Measurements from ENCODE around the gene PRIM1. TPM values are rescaled to one million over a fixed set of nuclear protein-coding genes. Genes with fewer than 3 reads are reported as not detected.

The PRIM1 gene
- total and polyA plus RNA-seq, 2 of the 4 experiments (the other 2 are of a cell fraction): 8.6 to 12.0 TPM

GRCh38 chr12:56761812-56762211 is 9.7 kb upstream of the PRIM1 start:
- no peak overlapping the region for H2AK9ac ChIP-seq (replicated peaks; ENCODE audit: low read depth, low read length, poor library complexity)
- no peak overlapping the region for H4K91ac ChIP-seq (ENCODE audit: insufficient read depth, low read depth, low read length)
- intact Hi-C loops (cut with micrococcal nuclease): no loop called here
- no peak overlapping the region for H3K56ac ChIP-seq (ENCODE audit: extremely low read depth, insufficient read depth, low read length)
- no TSS peak for BruUV-seq (replicated peaks)
- H3K36me3 ChIP-seq (ENCODE audit: control insufficient read depth, insufficient read depth, low read length): no peaks in the 10 kb centered on the region
- no peaks in the 10 kb centered on the region; the same call in 1 of the 2 replicates for H3K4me1 ChIP-seq (ENCODE audit: control insufficient read depth, insufficient read depth, low read length)
- no peak overlapping the region for H3K4me2 ChIP-seq (ENCODE audit: low read depth, low read length)
- TF ChIP-seq MAFK (IDR thresholded peaks at IDR 0.05; ENCODE audit: low read depth, low read length): no peak
- TF ChIP-seq RAD21 (IDR thresholded peaks at IDR 0.05; ENCODE audit: low read length): no peak
- no peak for TF ChIP-seq MXI1 (IDR thresholded peaks at IDR 0.05; ENCODE audit: borderline replicate concordance, low read depth, low read length)
- TF ChIP-seq FOS (IDR thresholded peaks at IDR 0.05; ENCODE audit: low read depth, low read length): no peak
- TF ChIP-seq BHLHE40 (IDR thresholded peaks at IDR 0.05; ENCODE audit: low read depth, low read length): no peak
- TF ChIP-seq RCOR1 (IDR thresholded peaks at IDR 0.05; ENCODE audit: insufficient replicate concordance, low read length): no peak
- no peak for TF ChIP-seq SMC3 (IDR thresholded peaks at IDR 0.05; ENCODE audit: low read depth, low read length)
- no peak for TF ChIP-seq RFX5 (IDR thresholded peaks at IDR 0.05; ENCODE audit: low read depth, low read length)
- TF ChIP-seq CHD1 (IDR thresholded peaks at IDR 0.05; ENCODE audit: low read depth, low read length): no peak
- no peak for TF ChIP-seq POLR2A (IDR thresholded peaks at IDR 0.05; ENCODE audit: low read depth, low read length)
- TF ChIP-seq ELK1 (IDR thresholded peaks at IDR 0.05; ENCODE audit: borderline replicate concordance, low read depth, low read length): no peak
- TF ChIP-seq USF2 (IDR thresholded peaks at IDR 0.05; ENCODE audit: low read depth, low read length): no peak
- no peak for TF ChIP-seq CTCF (conservative IDR thresholded peaks at IDR 0.05; ENCODE audit: low read depth, low read length)
- no peak for TF ChIP-seq NFE2L2 (IDR thresholded peaks at IDR 0.05; ENCODE audit: low read depth, low read length)
- TF ChIP-seq MAZ (IDR thresholded peaks at IDR 0.05; ENCODE audit: borderline replicate concordance, low read depth, low read length): no peak
- TF ChIP-seq CEBPB (IDR thresholded peaks at IDR 0.05; ENCODE audit: low read depth, low read length): no peak
- H3K9me3 ChIP-seq (ENCODE audit: control insufficient read depth, insufficient read depth, low read length): peaks cover 7% of the 10 kb centered on the region; the same call in 1 of the 2 replicates
- dilution Hi-C loops (cut with HindIII; ENCODE audit: low sequenced_read_pairs, unreplicated experiment): no loop called here
- H3K9ac ChIP-seq (ENCODE audit: low read depth, low read length): no peak overlapping the region
- POLR2A ChIA-PET (ENCODE audit: unreplicated experiment): no interaction called here
- H2BK120ac ChIP-seq (ENCODE audit: low read depth, low read length): no peak overlapping the region
- no peak overlapping the region for H2AFZ ChIP-seq (replicated peaks; ENCODE audit: low read length, poor library complexity)
- CTCF ChIA-PET: no interaction called here
- H4K20me1 ChIP-seq (ENCODE audit: insufficient read depth, low read length): no peaks in the 10 kb centered on the region
- no peak overlapping the region for H3K4ac ChIP-seq (ENCODE audit: low read depth, low read length)
- H3K18ac ChIP-seq (ENCODE audit: low read depth, low read length): no peak overlapping the region
- no peak overlapping the region for H3K27ac ChIP-seq (ENCODE audit: insufficient read depth, low read length)
- WGBS, 2 experiments (ENCODE audit: extremely low coverage in 2 of 2, insufficient read length in 1 of 2): no CpG with 5 or more reads among the region's 2 CpGs
- H3K27me3 ChIP-seq (ENCODE audit: control insufficient read depth, insufficient read depth, low read length): no peaks in the 10 kb centered on the region
- no peak overlapping the region for H2BK20ac ChIP-seq (ENCODE audit: low read depth, low read length)
- H3K79me1 ChIP-seq (ENCODE audit: low read depth in 1 of 2, low read length in 2 of 2): peaks cover 0 to 3% of the 10 kb centered on the region in 2 experiments; a peak in 1 of 4 replicates
- H2BK15ac ChIP-seq (ENCODE audit: low read depth, low read length): no peak overlapping the region
- H3K9me1 ChIP-seq (ENCODE audit: insufficient read depth, low read length): no peaks in the 10 kb centered on the region
- no peak overlapping the region for H4K8ac ChIP-seq (ENCODE audit: low read depth in 2 of 2, low read length in 2 of 2)
- no peak overlapping the region for H3K23ac ChIP-seq (ENCODE audit: low read depth, low read length)
- H2AK5ac ChIP-seq (ENCODE audit: low read depth, low read length): no peak overlapping the region
- no peak overlapping the region for H4K5ac ChIP-seq (ENCODE audit: low read depth, low read length)
- in situ Hi-C loops (cut with MboI; ENCODE audit: low sequenced_read_pairs): loop anchor here (5.0 kb wide), 1 partner anchor 225 kb away; no protein-coding TSS in a partner anchor
- ATAC-seq (ENCODE audit: low read depth) (no peak), DNase-seq (no peak)
- H2BK5ac ChIP-seq (ENCODE audit: low read depth, low read length, poor library complexity, severe bottlenecking): no peak overlapping the region
- no peak overlapping the region for H3K14ac ChIP-seq (replicated peaks; ENCODE audit: low read depth, low read length)
- H3K4me3 ChIP-seq (ENCODE audit: insufficient read depth, low read depth, low read length): no peak overlapping the region

Measured in IMR-90 (cell line).